BE2C (cell line): ENCODE measurements around the gene JAKMIP1. TPM values are rescaled to one million over a fixed set of nuclear protein-coding genes. Genes with fewer than 3 reads are reported as not detected.
A peak's percentile ranks its signal among the peaks of the same experiment; 100 is the strongest.

Experiments used
- DNase-seq: peaks from one replicate; pipeline ENCODE4 v3.0.0-alpha.2; 2020
- H3K27me3 ChIP-seq: fragments of 250-450 bp; sonication (Bioruptor Pico); 2 replicates; pipeline ENCODE4 v1.5.1; 2020; ENCODE audit warnings: mild to moderate bottlenecking
- H3K36me3 ChIP-seq: fragments of 250-450 bp; sonication (Bioruptor Pico); 2 replicates; pipeline ENCODE4 v1.5.1; 2020; ENCODE audit warnings: mild to moderate bottlenecking
- H3K4me1 ChIP-seq: fragments of 250-450 bp; sonication (Bioruptor Pico); 2 replicates; pipeline ENCODE4 v1.5.1; 2020
- H3K4me3 ChIP-seq: 2 replicates; pipeline ENCODE4 v1.5.1; 2011; ENCODE audit warnings: low read depth, low read length
- H3K9me3 ChIP-seq: fragments of 250-450 bp; sonication (Bioruptor Pico); 2 replicates; pipeline ENCODE4 v1.5.1; 2020
- CTCF ChIP-seq: IDR thresholded peaks from 2 replicates; pipeline ENCODE4 v1.5.1; 2012; ENCODE audit warnings: mild to moderate bottlenecking, low read depth, low read length
- polyA plus RNA-seq: library from polyadenylated mRNA; unstranded; fragments of >200 nt; gene quantifications from one replicate; pipeline ENCODE4 v1.2.1, GENCODE V29; 2012; ENCODE audit warnings: low read depth, missing spikeins; ENCODE audit not compliant: insufficient read length, insufficient read depth

The JAKMIP1 gene
- 6.5 TPM for polyA plus RNA-seq

GRCh38 chr4:6200011-6200921, at the start of gene JAKMIP1:
JAKMIP1 (minus strand) TSS chr4:6200549; CDS start chr4:6112850, 87,699 bp downstream.
- peak within 1 kb of the TSS; percentile 65 for H3K4me3 ChIP-seq
- H3K4me1 ChIP-seq: peaks cover 8% of the 10 kb centered on the region; the same call in 1 of the 2 replicates
- no peaks in the 10 kb centered on the region for H3K36me3 ChIP-seq
- H3K27me3 ChIP-seq: no peaks in the 10 kb centered on the region
- no peak for TF ChIP-seq CTCF
- peak; percentile 91 for DNase-seq
- no peaks in the 10 kb centered on the region; the same call in 1 of the 2 replicates for H3K9me3 ChIP-seq

- Histone ChIP-seq H3K4me1 (peaks cover 6% of the 10 kb centered on the region; the same call in 1 of the 2 replicates), H3K4me3 (no peak overlapping the region), H3K27me3 (no peaks in the 10 kb centered on the region), H3K36me3 (no peaks in the 10 kb centered on the region), H3K9me3 (peaks cover 3% of the 10 kb centered on the region; the same call in 1 of the 2 replicates)
- TF ChIP-seq CTCF: no peak
- DNase-seq: no peak
Measured at GRCh38 chr4:6248394-6248793, 48.0 kb upstream of the JAKMIP1 start.

- TF ChIP-seq CTCF: no peak
- peaks cover 6% of the 10 kb centered on the region; the same call in 1 of the 2 replicates for H3K4me1 ChIP-seq
- no peaks in the 10 kb centered on the region for H3K27me3 ChIP-seq
- H3K9me3 ChIP-seq: peaks cover 3% of the 10 kb centered on the region; the same call in 1 of the 2 replicates
- H3K36me3 ChIP-seq: no peaks in the 10 kb centered on the region
- H3K4me3 ChIP-seq: no peak overlapping the region
- DNase-seq: no peak
Measured at GRCh38 chr4:6246170-6246634, 45.9 kb upstream of the JAKMIP1 start.

GRCh38 chr4:6245246-6246169, 45.2 kb upstream of the JAKMIP1 start:
- TF ChIP-seq CTCF: no peak
- Histone ChIP-seq H3K4me3 (no peak overlapping the region), H3K36me3 (no peaks in the 10 kb centered on the region), H3K27me3 (no peaks in the 10 kb centered on the region), H3K9me3 (peaks cover 3% of the 10 kb centered on the region; the same call in 1 of the 2 replicates), H3K4me1 (peaks cover 5% of the 10 kb centered on the region; the same call in 1 of the 2 replicates)
- no peak for DNase-seq

- no peaks in the 10 kb centered on the region for H3K36me3 ChIP-seq
- no peaks in the 10 kb centered on the region for H3K4me1 ChIP-seq
- DNase-seq: no peak
- TF ChIP-seq CTCF: no peak
- no peaks in the 10 kb centered on the region for H3K27me3 ChIP-seq
- no peak overlapping the region for H3K4me3 ChIP-seq
- H3K9me3 ChIP-seq: peaks cover 3% of the 10 kb centered on the region; the same call in 1 of the 2 replicates
Measured at GRCh38 chr4:6242271-6243029, 42.1 kb upstream of the JAKMIP1 start.
